HUDEP-2 (cell line): Measurements from ENCODE around the gene LPIN3.

ENCODE experiments used
- DNase-seq, 76 experiments: peaks; one replicate each; lab custom pipeline; 2025; ENCODE audit not compliant: unreplicated experiment in 76 of 76; lab: John Stamatoyannopoulos, UW

LPIN3 gene

GRCh38 chr20:41320441-41320840, 20.2 kb upstream of the LPIN3 start:
- no peak for DNase-seq

- DNase-seq, result peak in 1 of 76 experiments; percentile 21
Observed at GRCh38 chr20:41320976-41321375, 19.6 kb upstream of the LPIN3 start.

DNA sequence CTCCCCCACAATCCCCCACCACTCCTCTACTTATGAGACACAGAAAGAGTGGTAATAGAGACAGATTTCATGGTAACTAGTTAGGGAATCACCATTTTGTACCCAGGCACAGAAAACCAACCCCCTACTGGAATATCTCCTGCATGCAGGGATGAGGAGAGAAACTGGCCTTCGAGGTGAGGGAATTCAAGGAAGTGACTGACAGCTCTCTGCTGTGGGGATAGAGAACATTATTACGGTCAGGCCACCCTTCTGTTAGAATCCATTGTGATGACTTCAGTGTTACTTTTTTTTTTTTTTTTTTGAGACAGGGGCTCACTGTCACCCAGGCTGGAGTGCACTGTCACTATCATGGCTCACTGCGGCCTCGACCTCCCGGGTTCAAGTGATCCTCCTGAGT, 13.4 kb upstream of the LPIN3 start:
- DNase-seq, result no peak

DNA sequence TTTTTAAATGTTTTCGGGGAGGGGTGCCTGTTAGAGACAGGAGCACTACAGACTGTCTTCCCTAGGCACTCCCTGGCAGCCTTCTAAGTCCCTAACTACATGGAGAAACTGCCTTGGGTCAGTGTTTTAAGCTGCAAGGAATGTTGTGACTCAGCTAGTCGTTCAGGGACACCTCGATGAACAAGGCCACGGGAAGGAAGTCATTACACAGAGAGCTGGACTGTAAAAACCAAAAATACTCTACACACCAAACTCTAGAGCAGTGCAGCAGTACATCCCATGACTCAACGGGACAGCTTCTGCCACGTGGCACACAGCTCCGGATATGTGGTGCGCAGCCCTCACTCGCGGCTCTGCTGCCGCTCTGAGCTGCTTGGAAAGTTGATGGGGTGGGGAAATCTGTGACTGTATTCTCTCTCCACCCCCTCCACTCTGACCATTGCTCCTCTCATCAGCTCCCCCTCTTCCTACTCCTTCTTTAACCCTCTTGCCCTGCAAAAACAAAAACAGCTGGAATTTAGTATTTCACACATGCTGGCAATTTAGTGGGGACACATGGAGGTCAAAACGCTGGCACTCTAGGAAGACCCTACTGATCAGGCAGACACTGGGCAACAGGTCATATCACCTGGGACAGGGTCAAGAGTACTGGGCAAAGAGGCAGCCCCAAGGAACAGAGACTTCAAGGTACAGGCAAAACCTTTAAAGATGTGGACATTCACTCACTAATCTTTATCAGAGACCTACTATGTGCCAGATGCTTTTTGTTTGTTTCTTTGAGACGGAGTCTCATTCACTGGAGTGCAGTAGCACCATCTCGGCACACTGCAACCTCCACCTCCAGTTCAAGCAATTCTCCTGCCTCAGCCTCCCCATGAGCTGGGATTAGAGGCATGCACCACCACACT, 10.9 kb upstream of the LPIN3 start:
- no peak for DNase-seq

- DNase-seq, result no peak
Observed at GRCh38 chr20:41330343-41330720, 10.3 kb upstream of the LPIN3 start.

DNA sequence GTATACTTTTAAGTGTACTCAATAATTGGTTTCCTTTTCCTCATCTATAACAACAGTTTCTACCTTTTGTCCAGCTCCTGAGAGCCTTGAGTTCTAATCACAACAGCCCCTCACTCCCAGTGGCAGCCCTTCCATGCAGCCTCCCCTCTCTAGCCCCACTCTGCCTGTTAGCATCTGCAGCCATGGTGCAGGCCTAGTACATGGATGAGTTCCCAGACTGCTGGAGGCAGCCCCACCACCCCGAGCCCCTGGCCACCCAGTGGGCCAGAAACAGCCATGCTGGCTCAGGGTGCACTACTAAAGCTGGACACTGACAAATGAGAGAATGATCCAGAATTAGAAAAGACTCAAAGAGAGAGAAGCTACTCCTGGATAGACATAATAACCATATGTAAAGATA, 9.7 kb upstream of the LPIN3 start:
- no peak for DNase-seq

DNA sequence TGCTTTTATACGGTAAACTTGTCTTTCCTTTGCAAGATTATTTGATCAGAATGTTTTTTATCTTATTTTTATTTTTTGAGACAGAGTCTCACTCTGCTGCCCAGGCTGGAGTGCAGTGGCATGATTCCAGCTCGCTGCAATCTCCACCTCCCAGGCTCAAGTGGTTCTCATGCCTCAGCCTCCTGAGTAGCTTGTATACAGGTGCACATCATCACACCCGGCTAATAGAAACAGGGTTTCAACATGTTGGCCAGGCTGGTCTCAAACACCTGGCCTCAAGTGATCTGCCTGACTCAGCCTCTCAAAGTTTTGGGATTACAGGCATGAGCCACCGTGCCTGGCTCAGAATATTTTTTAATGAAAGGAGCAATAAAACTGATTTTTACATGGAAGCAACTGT, 8.9 kb upstream of the LPIN3 start:
- DNase-seq, result no peak

- no peak for DNase-seq
Observed at GRCh38 chr20:41334036-41334435, 6.6 kb upstream of the LPIN3 start.

DNA sequence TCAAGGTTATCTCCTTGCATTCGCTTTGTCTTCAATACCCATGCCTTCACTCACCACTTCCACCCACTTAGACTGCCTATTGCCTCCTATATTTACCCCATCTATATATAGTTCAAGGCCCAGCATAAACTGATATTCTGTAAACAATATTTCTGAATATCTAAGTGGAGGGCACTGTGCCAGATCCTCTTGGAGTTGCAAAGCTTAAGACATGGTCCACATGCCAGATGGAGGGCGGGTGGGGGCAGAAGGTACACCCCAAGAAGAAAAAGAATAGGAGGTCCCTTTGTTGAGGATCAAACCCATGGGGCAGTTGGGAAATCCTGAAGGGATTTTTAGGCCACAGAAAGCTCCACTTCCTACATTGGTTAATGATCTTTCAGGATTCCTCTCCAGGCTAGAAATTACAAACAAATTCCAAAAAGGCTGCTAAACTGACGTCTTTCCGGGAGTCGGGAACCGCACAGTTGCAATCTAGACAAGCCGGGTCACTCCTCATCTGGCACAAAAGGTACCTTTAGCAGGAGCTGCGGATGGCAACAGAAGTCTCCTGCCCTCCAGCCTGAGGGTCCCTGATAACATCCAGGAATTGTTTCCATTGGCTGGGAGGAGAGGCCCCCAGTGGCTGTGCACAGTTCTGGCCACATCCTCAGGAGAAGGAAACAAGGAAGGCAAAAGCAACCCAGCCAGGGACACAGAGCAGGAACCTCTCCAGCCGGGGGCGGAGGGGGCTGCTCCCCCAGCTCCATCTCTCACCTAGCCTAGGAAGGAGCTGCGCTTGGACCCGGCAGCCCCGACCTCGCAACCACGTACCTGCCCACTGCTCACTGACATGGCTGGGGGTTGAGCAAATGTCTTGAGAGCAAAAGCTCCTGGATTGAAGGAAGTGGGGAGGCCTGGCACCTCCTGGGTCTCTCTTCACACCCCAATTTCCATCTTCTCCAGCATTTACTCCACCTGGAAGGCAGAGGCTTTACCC, 5.9 kb upstream of the LPIN3 start:
- no peak for DNase-seq

GRCh38 chr20:41335591-41335990, 5.0 kb upstream of the LPIN3 start:
- no peak for DNase-seq

GRCh38 chr20:41336711-41337492, 3.7 kb upstream of the LPIN3 start:
- no peak for DNase-seq

DNA sequence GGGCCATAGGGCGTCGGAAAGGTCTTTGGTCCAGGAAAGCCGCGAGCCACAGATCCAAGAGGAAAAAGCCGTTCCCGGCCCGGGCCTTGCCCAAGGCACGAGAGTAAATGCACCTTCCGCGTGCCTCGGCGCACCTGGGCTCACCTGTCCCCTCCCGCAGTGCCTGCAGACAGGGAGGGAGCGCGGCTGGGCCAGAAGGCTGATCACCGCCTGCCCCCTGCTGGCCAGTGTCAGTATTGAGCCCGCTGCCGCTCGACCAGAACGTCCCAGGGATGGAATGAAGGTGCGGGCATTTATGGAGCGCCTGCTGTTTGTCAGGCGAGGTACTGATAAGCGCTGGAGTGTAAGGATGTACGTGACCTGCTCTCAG, 679 bp upstream of the LPIN3 start:
- DNase-seq, result peak in 74 of 76 experiments; percentile 9 to 86 (median 65)

DNA sequence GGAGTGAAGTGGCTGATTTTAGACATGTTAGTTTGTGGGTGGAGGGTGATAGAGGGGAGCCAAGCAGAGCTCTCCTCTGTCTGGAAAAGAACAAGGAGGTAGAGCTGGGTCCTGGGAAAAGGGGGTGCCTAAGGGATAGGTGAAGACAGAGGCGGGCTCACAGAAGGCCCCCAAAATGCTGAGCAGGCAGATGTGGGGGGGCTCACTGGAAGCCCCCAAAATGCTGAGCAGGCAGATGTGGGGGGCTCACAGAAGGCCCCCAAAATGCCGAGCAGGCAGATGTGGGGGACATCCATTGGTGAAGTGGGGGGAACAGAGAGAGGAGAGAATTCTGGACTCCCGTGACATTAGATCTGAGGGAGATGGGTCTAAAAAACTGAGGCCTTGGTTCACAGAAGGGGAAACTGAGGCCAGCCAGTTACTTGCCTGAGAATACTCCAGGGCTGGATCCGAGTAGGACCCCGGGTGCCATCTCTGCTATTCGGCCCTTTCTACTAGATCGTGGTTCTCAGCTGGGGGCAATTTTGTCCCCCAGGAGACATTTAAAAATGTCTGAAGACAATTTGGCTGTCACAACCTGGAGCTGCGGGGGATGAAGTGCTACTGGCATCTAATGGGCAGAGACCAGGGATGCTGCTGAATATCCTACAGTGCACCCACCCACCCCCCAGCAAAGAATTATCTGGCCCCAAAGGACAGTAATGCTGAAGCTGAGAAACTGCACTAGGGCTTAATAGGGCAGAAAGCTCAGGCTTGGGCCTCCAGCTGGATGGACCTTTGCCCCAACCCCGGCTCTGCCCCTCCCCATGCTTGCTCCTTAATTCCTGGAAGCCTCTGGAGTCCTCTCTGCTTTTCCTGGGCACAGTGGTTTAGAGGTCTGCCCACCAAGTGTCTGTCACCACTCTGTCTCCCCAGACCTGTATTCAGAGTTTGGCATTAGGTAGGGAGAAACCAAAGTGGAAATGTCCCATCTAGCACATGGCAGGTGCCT, 2.1 kb downstream of the LPIN3 start:
- no peak for DNase-seq

- no peak for DNase-seq
Observed at GRCh38 chr20:41344477-41344876, 3.9 kb downstream of the LPIN3 start.

GRCh38 chr20:41344938-41345728, 4.5 kb downstream of the LPIN3 start:
- DNase-seq, result no peak

GRCh38 chr20:41345729-41346067, 5.1 kb downstream of the LPIN3 start:
- DNase-seq, result no peak

- no peak for DNase-seq
Observed at GRCh38 chr20:41347523-41348429, 7.2 kb downstream of the LPIN3 start.
